A549 treated with RU486 at 1 μM for 4 hours (cell line): Measurements from ENCODE around the gene COBL. TPM values are rescaled to one million over a fixed set of nuclear protein-coding genes. Genes with fewer than 3 reads are reported as not detected.

ENCODE experiments used
- total RNA-seq: library from RNA; stranded (reverse); fragments of 200-300 nt; extraction: Qiagen RNA extraction; gene quantifications from 5 replicates; pipeline ENCODE4 v1.2.3, GENCODE V29; 2022; ENCODE audit warnings: low read depth

Gene COBL, protein sequence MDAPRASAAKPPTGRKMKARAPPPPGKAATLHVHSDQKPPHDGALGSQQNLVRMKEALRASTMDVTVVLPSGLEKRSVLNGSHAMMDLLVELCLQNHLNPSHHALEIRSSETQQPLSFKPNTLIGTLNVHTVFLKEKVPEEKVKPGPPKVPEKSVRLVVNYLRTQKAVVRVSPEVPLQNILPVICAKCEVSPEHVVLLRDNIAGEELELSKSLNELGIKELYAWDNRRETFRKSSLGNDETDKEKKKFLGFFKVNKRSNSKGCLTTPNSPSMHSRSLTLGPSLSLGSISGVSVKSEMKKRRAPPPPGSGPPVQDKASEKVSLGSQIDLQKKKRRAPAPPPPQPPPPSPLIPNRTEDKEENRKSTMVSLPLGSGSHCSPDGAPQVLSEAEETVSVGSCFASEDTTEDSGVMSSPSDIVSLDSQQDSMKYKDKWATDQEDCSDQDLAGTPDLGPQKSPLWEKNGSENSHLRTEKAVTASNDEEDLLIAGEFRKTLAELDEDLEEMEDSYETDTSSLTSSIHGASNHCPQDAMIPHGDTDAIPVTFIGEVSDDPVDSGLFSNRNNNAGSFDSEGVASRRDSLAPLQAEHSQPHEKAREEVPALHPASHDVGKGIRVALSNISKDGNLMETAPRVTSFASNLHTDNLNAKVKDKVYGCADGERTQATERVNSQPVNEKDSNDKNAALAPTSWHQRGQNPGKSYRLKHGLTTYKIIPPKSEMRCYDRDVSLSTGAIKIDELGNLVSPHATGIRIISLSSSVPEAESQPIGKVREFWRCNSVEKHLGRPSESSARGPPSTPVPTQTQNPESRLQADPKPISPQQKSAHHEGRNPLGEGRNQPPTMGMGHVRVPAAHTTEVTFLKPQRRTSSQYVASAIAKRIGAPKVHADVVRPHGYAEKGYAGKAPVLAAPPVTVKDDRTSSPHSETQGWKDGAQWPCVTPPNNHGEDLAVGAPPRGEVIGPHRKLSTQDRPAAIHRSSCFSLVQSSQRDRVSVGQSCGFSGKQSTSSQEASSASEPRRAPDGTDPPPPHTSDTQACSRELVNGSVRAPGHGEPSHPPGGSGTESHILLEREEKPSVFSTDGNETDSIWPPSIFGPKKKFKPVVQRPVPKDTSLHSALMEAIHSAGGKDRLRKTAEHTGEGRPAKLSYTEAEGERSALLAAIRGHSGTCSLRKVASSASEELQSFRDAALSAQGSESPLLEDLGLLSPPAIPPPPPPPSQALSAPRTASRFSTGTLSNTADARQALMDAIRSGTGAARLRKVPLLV
- 4.2 to 5.5 TPM (median 4.9 TPM) in 5 replicates for total RNA-seq

DNA sequence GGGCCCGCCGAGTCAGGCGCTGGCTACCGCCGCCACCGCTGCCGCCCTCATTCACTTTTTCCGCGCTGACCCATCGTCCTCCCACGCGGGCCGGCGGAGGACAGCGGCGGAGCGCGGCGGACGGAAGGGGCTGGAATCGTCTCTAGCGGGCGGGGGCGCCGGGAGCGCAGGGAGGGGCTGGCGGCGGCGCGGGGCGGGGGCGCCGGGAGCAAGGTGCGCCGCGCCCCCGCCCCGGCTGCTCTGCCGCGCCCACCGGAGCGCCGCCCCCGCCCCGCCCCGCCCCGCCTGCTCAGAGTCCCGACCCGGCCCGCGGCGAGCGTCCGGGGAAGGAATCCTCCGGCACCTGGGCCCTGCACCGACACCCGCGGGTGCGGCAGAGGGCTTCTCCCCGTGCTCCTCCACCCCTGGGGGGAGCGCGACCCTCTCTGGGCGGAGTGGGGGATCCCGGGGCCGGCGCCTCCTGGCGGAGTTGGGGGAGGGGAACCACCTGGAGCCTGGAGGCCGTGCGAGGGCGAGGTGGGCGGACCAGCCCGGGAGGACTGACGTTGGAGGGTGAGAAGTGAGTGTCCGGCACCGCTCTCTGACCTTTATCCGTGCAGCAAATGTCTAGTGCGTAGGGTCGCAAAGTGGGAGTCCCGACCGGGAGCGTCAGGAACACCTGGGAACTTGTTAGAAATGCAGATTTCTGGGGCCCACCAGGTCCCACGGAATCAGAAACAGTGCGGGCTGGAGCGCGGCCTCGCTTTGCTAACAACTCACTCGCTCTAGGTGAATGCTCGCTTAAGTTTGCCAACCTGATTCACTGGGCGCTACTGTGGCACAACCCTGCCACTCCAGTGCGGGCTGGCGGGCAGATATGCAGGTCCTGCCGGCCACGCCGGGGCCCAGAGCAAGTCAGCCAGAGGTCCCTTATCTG, at the start of gene COBL:
Gene COBL (minus strand): TSS at position 144 of the 916 bp plus-strand sequence. CDS start 176 bp downstream, outside the sequence.

